Hematopoietic multipotent progenitor cell treated with erythropoietin and hydrocortisone succinate and interleukin-3 and kit ligand, for 17 days (in vitro differentiated cells): ENCODE measurements around the gene KCNMB2.
"Not testable (repeated sequence)": the region's sequence is repeated elsewhere in the genome, so short reads cannot be mapped to it uniquely, and the experiment has no call there.

Source experiments
- DNase-seq: peaks from one replicate; pipeline ENCODE4 v3.0.0-alpha.2; 2015; ENCODE audit warnings: low spot score

The KCNMB2 gene

GRCh38 chr3:178705925-178706324, 169.7 kb downstream of the KCNMB2 start:
- no peak for DNase-seq

- no peak for DNase-seq
These were observed 170.2 kb downstream of the KCNMB2 start for GRCh38 chr3:178706411-178706810.

GRCh38 chr3:178707311-178708031, 171.2 kb downstream of the KCNMB2 start:
- DNase-seq: no peak

- DNase-seq: no peak
These were observed 172.8 kb downstream of the KCNMB2 start for GRCh38 chr3:178709051-178709450.

- DNase-seq: no peak
These were observed 175.5 kb downstream of the KCNMB2 start for GRCh38 chr3:178711753-178712152.

GRCh38 chr3:178712247-178712646, 176.0 kb downstream of the KCNMB2 start:
- DNase-seq: no peak

- DNase-seq: no peak
These were observed 178.9 kb downstream of the KCNMB2 start for GRCh38 chr3:178714925-178715832.

- DNase-seq: no peak
These were observed 182.9 kb downstream of the KCNMB2 start for GRCh38 chr3:178718995-178719635.

DNA sequence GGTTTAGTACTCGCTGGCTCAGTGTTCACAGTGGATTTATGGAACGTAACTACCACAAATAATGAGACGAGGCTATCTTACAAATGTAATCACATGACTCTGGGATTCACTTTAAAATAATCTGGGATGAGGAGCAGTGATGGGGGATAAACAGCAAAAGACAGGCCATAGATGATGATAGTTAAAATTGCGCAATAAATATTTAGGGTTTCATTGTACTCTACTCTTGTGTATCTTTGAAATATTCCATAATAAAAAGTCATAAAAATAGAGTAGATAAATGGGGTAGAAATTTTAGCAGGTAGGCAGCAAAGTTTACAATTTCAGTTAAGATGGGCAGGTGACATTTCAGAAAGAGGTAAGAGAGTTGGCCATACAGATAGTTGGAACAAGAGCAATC, 196.6 kb downstream of the KCNMB2 start:
- no peak for DNase-seq

- no peak for DNase-seq
These were observed 198.9 kb downstream of the KCNMB2 start for GRCh38 chr3:178735032-178735674.

GRCh38 chr3:178736300-178736699, 200.1 kb downstream of the KCNMB2 start:
- no peak for DNase-seq

GRCh38 chr3:178739720-178740119, 203.5 kb downstream of the KCNMB2 start:
- no peak for DNase-seq

GRCh38 chr3:178741020-178741419, 204.8 kb downstream of the KCNMB2 start:
- DNase-seq: no peak

GRCh38 chr3:178743297-178743696, 207.1 kb downstream of the KCNMB2 start:
- no peak for DNase-seq

DNA sequence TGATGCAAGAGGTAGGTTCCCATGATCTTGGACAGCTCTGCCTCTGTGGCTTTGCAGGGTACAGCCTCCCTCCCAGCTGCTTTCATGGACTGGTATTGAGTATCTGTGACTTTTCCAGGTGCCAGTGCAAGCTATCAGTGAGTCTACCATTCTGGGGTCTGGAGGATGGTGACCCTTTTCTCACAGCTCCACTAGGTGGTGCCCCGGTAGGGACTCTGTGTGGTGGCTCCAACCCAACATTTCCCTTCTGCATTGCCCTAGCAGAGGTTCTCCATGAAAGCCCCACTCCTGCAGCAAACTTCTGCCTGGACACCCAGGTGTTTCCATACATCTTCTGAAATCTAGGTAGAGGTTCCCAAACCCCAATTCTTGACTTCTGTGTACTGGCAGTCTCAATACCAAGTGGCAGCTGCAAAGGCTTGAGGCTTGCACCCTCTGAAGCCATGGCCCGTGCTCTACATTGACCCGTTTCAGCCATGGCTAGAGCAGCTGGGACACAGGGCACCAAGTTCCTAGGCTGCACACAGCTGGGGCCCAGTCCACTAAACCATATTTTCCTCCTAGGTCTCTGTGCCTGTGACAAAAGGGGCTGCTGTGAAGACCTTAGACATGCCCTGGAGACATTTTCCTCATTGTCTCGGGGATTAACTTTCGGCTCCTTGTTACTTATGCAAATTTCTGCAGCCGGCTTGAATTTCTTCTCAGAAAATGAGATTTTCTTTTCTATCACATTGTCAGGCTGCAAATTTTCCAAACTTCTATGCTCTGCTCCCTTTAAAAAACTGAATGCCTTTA, 209.8 kb downstream of the KCNMB2 start:
- not testable (repeated sequence) for DNase-seq

- no peak for DNase-seq
These were observed 212.6 kb downstream of the KCNMB2 start for GRCh38 chr3:178748874-178749273.

DNA sequence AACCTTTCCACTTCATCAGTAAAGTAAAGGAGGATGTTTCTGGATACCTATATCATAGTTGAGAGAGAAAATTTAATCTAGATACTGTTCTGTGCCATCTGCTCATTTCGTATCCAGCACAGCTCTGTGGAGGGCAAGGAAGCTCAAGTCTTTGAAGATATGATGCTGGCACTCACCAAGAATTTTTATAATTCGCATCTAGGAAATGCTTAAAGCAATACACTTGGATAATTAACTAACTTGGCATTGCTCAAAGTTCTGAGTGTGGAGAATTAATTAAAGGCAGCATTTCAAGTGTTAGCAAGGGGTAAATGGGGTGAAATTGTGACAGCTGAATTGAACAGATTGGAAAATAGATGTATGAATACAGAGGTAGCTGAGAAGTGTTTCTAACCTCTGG, 213.2 kb downstream of the KCNMB2 start:
- DNase-seq: no peak

- DNase-seq: no peak
These were observed 214.5 kb downstream of the KCNMB2 start for GRCh38 chr3:178750639-178751300.

- no peak for DNase-seq
These were observed 216.6 kb downstream of the KCNMB2 start for GRCh38 chr3:178752843-178753242.

DNA sequence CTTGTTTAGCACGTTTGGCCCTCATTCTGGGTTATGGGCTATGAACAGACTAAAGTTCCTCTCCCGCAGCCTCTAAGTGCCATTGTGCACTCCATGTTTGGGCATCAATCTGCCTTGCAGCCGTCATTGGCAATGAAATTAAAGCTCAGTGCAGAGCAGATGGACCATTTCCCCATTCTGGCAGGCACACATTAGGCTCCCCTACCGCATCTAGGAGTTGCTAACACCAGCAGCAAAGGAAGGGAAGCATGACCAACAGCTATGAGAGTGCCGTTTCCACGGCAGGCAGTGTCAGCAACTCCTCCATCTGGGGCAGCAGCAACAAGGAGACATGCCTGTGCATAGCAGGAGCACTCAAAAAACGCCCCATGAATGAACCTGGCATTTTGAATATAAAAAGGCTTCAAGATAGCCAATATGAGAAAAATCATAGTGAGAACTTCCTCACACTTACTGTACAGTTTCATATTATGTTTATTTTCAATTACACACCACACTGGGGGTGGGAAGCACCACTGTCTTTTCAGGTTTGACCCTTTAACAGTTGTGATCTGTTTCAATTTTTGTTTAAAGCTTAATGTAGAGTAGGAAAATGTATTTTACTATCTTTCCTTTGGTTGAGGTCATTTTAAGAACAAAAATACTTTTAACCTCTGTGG, 218.7 kb downstream of the KCNMB2 start:
- DNase-seq: no peak
